ENCODE measurements around the gene CGB7. TPM values are rescaled to one million over a fixed set of nuclear protein-coding genes. Genes with fewer than 3 reads are reported as not detected.

CGB7 gene
- total RNA-seq, 1 donor from 2014 or later = 7.1 TPM

DNA sequence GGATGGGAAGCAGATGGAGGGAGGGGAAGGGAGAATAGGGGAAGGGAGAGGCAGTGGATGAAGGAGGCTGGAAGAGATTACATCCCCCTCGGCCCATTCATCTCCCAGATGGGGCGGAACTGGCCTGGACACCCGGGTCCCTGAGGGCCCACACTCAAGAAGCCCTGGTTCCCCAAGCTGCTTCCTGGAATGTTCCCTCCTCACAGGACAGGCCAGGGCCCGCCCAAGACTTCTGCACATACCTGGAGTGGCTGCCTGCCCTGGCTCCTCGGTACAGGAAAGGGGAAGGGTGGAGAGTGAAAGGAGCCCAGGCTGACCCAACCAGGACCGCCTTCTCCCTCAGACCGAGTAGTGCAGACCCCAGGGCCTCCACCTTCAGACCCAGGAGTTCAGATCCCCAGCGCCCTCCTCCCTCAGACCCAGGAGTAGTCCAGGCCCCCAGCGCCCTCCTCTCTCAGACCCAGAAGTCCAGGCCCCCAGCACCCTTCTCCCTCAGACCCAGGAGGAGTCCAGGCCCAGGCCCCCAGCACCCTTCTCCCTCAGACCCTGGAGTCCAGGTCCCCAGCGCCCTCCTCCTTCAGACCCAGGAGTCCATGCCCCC lies 6.6 kb upstream of the CGB7 start:
- DNase-seq (ENCODE audit: low read depth) = no peak
- Mint-ChIP-seq H3K9me3 (ENCODE audit: unreplicated experiment) (peaks cover 3% of the 10 kb centered on the region), H3K4me3 (ENCODE audit: unreplicated experiment) (peak overlapping the region; percentile 73), H3K27me3 (ENCODE audit: low read depth, unreplicated experiment) (peaks cover 5% of the 10 kb centered on the region), H3K27ac (ENCODE audit: unreplicated experiment) (peak overlapping the region; percentile 26), H3K4me1 (ENCODE audit: low read depth, unreplicated experiment) (peaks cover 23% of the 10 kb centered on the region), H3K36me3 (ENCODE audit: low read depth, unreplicated experiment) (peaks cover 9% of the 10 kb centered on the region)
- H3K9ac ChIP-seq (ENCODE audit: low read length) = peak overlapping the region; percentile 59
- H2AFZ ChIP-seq (ENCODE audit: low read depth, low read length) = no peak overlapping the region
- no peaks in the 10 kb centered on the region for H3K9me3 ChIP-seq (ENCODE audit: insufficient read depth, low read depth, low read length)
- H3K4me2 ChIP-seq (ENCODE audit: low read length) = peak overlapping the region; percentile 80
- H3K4me1 ChIP-seq (ENCODE audit: insufficient read depth, low read length) = peaks cover 19% of the 10 kb centered on the region
- H3K27me3 ChIP-seq (ENCODE audit: insufficient read depth, low read length) = no peaks in the 10 kb centered on the region
- no peak overlapping the region for H3K27ac ChIP-seq (ENCODE audit: low read depth, low read length)
- no peak overlapping the region for H3K4me3 ChIP-seq (ENCODE audit: insufficient read depth, low read depth, low read length)
- H3K36me3 ChIP-seq (ENCODE audit: insufficient read depth, low read length) = no peaks in the 10 kb centered on the region
- H4K20me1 ChIP-seq (ENCODE audit: insufficient read depth, low read length) = peaks cover 61% of the 10 kb centered on the region
- H3K79me2 ChIP-seq (ENCODE audit: insufficient read depth, low read length) = peaks cover 26% of the 10 kb centered on the region
- FAIRE-seq = no peak
- TF ChIP-seq CTCF (IDR thresholded peaks at IDR 0.05; ENCODE audit: insufficient read depth, low read depth, low read length) (no peak), EZH2 (IDR thresholded peaks at IDR 0.05; ENCODE audit: insufficient read depth, low read length) (no peak)

DNA sequence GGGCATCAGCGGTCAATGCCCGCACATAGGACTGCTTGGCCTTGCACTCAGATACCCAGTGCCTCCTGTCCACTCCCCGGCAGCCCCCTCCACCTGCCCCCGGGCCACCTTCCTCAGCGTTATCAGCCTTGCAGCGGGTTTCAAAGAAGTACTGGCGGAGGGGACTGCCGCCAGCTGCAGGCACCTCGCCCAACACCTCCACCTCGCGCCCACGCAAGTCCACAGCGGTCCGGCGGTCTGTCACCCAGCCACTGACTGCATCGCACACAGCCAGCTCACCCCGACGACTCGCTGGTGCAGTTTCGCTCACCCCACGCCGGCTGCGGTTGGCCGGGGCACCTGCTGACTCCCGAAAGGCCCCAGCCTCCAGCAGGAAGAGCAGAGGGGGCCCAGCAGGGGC lies 3.9 kb upstream of the CGB7 start:
- DNase-seq (ENCODE audit: low read depth) (no peak), FAIRE-seq (no peak)
- H3K27ac ChIP-seq (ENCODE audit: low read depth, low read length) = no peak overlapping the region
- no peak overlapping the region for H3K4me2 ChIP-seq (ENCODE audit: low read length)
- H3K4me1 ChIP-seq (ENCODE audit: insufficient read depth, low read length) = peaks cover 30% of the 10 kb centered on the region
- no peaks in the 10 kb centered on the region for H3K9me3 Mint-ChIP-seq (ENCODE audit: unreplicated experiment)
- H3K9ac ChIP-seq (ENCODE audit: low read length) = no peak overlapping the region
- H3K27me3 ChIP-seq (ENCODE audit: insufficient read depth, low read length) = no peaks in the 10 kb centered on the region
- no peaks in the 10 kb centered on the region for H3K9me3 ChIP-seq (ENCODE audit: insufficient read depth, low read depth, low read length)
- peaks cover 59% of the 10 kb centered on the region for H4K20me1 ChIP-seq (ENCODE audit: insufficient read depth, low read length)
- TF ChIP-seq CTCF (IDR thresholded peaks at IDR 0.05; ENCODE audit: insufficient read depth, low read depth, low read length) (no peak), EZH2 (IDR thresholded peaks at IDR 0.05; ENCODE audit: insufficient read depth, low read length) (no peak)
- peaks cover 10% of the 10 kb centered on the region for H3K27me3 Mint-ChIP-seq (ENCODE audit: low read depth, unreplicated experiment)
- H3K36me3 ChIP-seq (ENCODE audit: insufficient read depth, low read length) = no peaks in the 10 kb centered on the region
- H3K4me3 Mint-ChIP-seq (ENCODE audit: unreplicated experiment) = no peak overlapping the region
- peaks cover 53% of the 10 kb centered on the region for H3K79me2 ChIP-seq (ENCODE audit: insufficient read depth, low read length)
- no peak overlapping the region for H3K4me3 ChIP-seq (ENCODE audit: insufficient read depth, low read depth, low read length)
- peaks cover 7% of the 10 kb centered on the region for H3K36me3 Mint-ChIP-seq (ENCODE audit: low read depth, unreplicated experiment)
- peaks cover 21% of the 10 kb centered on the region for H3K4me1 Mint-ChIP-seq (ENCODE audit: low read depth, unreplicated experiment)
- H3K27ac Mint-ChIP-seq (ENCODE audit: unreplicated experiment) = no peak overlapping the region
- no peak overlapping the region for H2AFZ ChIP-seq (ENCODE audit: low read depth, low read length)

- H3K9ac ChIP-seq (ENCODE audit: low read length) = no peak overlapping the region
- no peak for DNase-seq (ENCODE audit: low read depth)
Measured at GRCh38 chr19:49061000-49061399, 3.5 kb upstream of the CGB7 start.

More at GRCh38 chr19:49061000-49061399, 3.5 kb upstream of the CGB7 start:
- H4K20me1 ChIP-seq (ENCODE audit: insufficient read depth, low read length) = peaks cover 55% of the 10 kb centered on the region
- H3K4me1 ChIP-seq (ENCODE audit: insufficient read depth, low read length) = peaks cover 30% of the 10 kb centered on the region
- peaks cover 20% of the 10 kb centered on the region for H3K4me1 Mint-ChIP-seq (ENCODE audit: low read depth, unreplicated experiment)
- H2AFZ ChIP-seq (ENCODE audit: low read depth, low read length) = no peak overlapping the region
- TF ChIP-seq CTCF (IDR thresholded peaks at IDR 0.05; ENCODE audit: insufficient read depth, low read depth, low read length) = no peak
- peaks cover 10% of the 10 kb centered on the region for H3K27me3 Mint-ChIP-seq (ENCODE audit: low read depth, unreplicated experiment)
- no peak overlapping the region for H3K27ac Mint-ChIP-seq (ENCODE audit: unreplicated experiment)
- no peak overlapping the region for H3K4me3 ChIP-seq (ENCODE audit: insufficient read depth, low read depth, low read length)
- no peaks in the 10 kb centered on the region for H3K36me3 ChIP-seq (ENCODE audit: insufficient read depth, low read length)
- H3K4me2 ChIP-seq (ENCODE audit: low read length) = no peak overlapping the region
- no peaks in the 10 kb centered on the region for H3K9me3 ChIP-seq (ENCODE audit: insufficient read depth, low read depth, low read length)
- H3K4me3 Mint-ChIP-seq (ENCODE audit: unreplicated experiment) = peak overlapping the region; percentile 70
- FAIRE-seq = no peak
- H3K36me3 Mint-ChIP-seq (ENCODE audit: low read depth, unreplicated experiment) = peaks cover 7% of the 10 kb centered on the region
- no peaks in the 10 kb centered on the region for H3K9me3 Mint-ChIP-seq (ENCODE audit: unreplicated experiment)
- H3K79me2 ChIP-seq (ENCODE audit: insufficient read depth, low read length) = peaks cover 57% of the 10 kb centered on the region
- no peaks in the 10 kb centered on the region for H3K27me3 ChIP-seq (ENCODE audit: insufficient read depth, low read length)
- no peak overlapping the region for H3K27ac ChIP-seq (ENCODE audit: low read depth, low read length)

Data from astrocyte (in vitro differentiated cells and primary cell).